Stimulated activated effector memory CD8-positive, alpha-beta T cell treated with anti-CD3 and anti-CD28 coated beads, Interleukin-12 subunit alpha, Interleukin-12 subunit beta, amount 100 ng/mL, for 72 hours (primary cell): ENCODE measurements around the gene DDX41.

Source experiments
- ATAC-seq: fragments of 150-1000 bp; cut with Tn5 transposase; 2 replicates; pipeline ENCODE4 v1.10.0; 2021
- DNase-seq, 2 donors: peaks; one replicate each; pipeline ENCODE4 v3.0.0; 2021 to 2022; ENCODE audit warnings: low spot score in 2 of 2
- H3K27ac Mint-ChIP-seq: one replicate; pipeline ENCODE4 v1.8.0; 2022; ENCODE audit warnings: mild to moderate bottlenecking, mixed read lengths
- H3K36me3 Mint-ChIP-seq: one replicate; pipeline ENCODE4 v1.8.0; 2022; ENCODE audit warnings: mild to moderate bottlenecking, mixed read lengths
- H3K4me1 Mint-ChIP-seq: one replicate; pipeline ENCODE4 v1.8.0; 2022; ENCODE audit warnings: mixed read lengths
- H3K4me3 Mint-ChIP-seq: one replicate; pipeline ENCODE4 v1.8.0; 2022; ENCODE audit warnings: mild to moderate bottlenecking, mixed read lengths
- H3K9me3 Mint-ChIP-seq: one replicate; pipeline ENCODE4 v1.8.0; 2022; ENCODE audit warnings: mixed read lengths

DDX41 gene

GRCh38 chr5:177476531-177477233, 40.1 kb downstream of the DDX41 start:
- DNase-seq (no peak), ATAC-seq (no peak)
- H3K36me3 Mint-ChIP-seq: peaks cover 19% of the 10 kb centered on the region
- no peaks in the 10 kb centered on the region for H3K9me3 Mint-ChIP-seq
- peak overlapping the region; percentile 21 for H3K4me3 Mint-ChIP-seq
- peaks cover 60% of the 10 kb centered on the region for H3K4me1 Mint-ChIP-seq
- H3K27ac Mint-ChIP-seq: peak overlapping the region; percentile 69

- Mint-ChIP-seq H3K27ac (peak overlapping the region; percentile 69), H3K36me3 (peaks cover 25% of the 10 kb centered on the region), H3K4me1 (peaks cover 69% of the 10 kb centered on the region), H3K9me3 (no peaks in the 10 kb centered on the region), H3K4me3 (peak overlapping the region; percentile 79)
- no peak for ATAC-seq
- DNase-seq: no peak
Observed at GRCh38 chr5:177475563-177476427, 41.0 kb downstream of the DDX41 start.

DNA sequence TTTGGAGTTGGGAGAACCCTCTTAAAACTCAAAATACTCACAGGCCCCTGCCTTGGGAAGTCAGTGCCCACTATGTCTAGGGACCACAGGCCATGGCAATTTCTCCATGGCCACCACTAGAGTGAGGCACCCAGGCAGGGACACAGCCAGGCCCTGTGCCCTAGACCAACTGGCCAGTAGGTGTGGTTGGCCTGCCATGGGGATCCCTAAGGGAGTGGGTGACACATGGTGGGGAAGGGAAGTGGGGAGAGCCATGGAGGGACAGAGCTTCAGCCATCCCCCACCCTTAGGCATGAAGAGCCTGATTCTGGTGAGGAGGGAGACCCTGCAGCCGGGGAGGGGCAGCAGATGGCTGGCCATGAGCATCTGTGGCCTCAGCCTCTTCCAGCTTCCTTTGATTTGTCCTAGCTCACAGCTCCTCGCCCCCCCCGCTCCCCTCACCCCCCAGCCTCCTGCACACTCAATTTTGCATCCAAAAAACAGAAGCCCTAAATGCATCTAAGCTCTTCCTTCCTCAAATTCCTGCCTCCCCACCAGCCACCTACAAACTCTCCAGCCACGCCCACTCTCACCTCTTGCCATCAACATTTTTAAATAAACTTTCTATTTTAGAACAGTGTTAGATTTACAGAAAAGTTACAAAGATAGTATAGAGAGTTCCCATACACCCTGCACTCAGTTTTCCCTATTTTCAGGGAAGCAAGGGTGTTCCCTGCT, 41.8 kb downstream of the DDX41 start:
- DNase-seq (no peak), ATAC-seq (no peak)
- Mint-ChIP-seq H3K36me3 (peaks cover 25% of the 10 kb centered on the region), H3K9me3 (no peaks in the 10 kb centered on the region), H3K27ac (peak overlapping the region; percentile 93), H3K4me3 (peak overlapping the region; percentile 79), H3K4me1 (peaks cover 75% of the 10 kb centered on the region)

GRCh38 chr5:177474002-177474476, 42.7 kb downstream of the DDX41 start:
- no peaks in the 10 kb centered on the region for H3K9me3 Mint-ChIP-seq
- H3K4me1 Mint-ChIP-seq: peaks cover 75% of the 10 kb centered on the region
- DNase-seq: no peak
- H3K4me3 Mint-ChIP-seq: peak overlapping the region; percentile 79
- H3K27ac Mint-ChIP-seq: peak overlapping the region; percentile 93
- no peak for ATAC-seq
- peaks cover 15% of the 10 kb centered on the region for H3K36me3 Mint-ChIP-seq

- ATAC-seq (peak; percentile 22), DNase-seq (no peak)
- peak within 1 kb of the TSS; percentile 93 for H3K27ac Mint-ChIP-seq
- no peaks in the 10 kb centered on the region for H3K9me3 Mint-ChIP-seq
- H3K36me3 Mint-ChIP-seq: peaks cover 13% of the 10 kb centered on the region
- peaks cover 75% of the 10 kb centered on the region for H3K4me1 Mint-ChIP-seq
- H3K4me3 Mint-ChIP-seq: peak within 1 kb of the TSS; percentile 79
Observed at GRCh38 chr5:177473443-177474001, 43.2 kb downstream of the DDX41 start, which contains the start of gene DBN1. TSS of gene DBN1 (minus strand) at chr5:177473634. CDS start at chr5:177473521, 113 bp downstream.

GRCh38 chr5:177472460-177473442, 44.0 kb downstream of the DDX41 start:
- ATAC-seq (peak; percentile 81), DNase-seq (peak; percentile 63 to 86)
- H3K27ac Mint-ChIP-seq: peak overlapping the region; percentile 86

GRCh38 chr5:177471610-177472356, 45.0 kb downstream of the DDX41 start:
- H3K27ac Mint-ChIP-seq: peak overlapping the region; percentile 86
- no peaks in the 10 kb centered on the region for H3K9me3 Mint-ChIP-seq
- DNase-seq (peak in 1 of 2 donors; percentile 71), ATAC-seq (peak; percentile 81)
- H3K4me1 Mint-ChIP-seq: peaks cover 77% of the 10 kb centered on the region
- peaks cover 26% of the 10 kb centered on the region for H3K36me3 Mint-ChIP-seq
- H3K4me3 Mint-ChIP-seq: peak overlapping the region; percentile 79

More at GRCh38 chr5:177472460-177473442, 44.0 kb downstream of the DDX41 start:
- Mint-ChIP-seq H3K9me3 (no peaks in the 10 kb centered on the region), H3K4me1 (peaks cover 73% of the 10 kb centered on the region), H3K4me3 (peak overlapping the region; percentile 79), H3K36me3 (peaks cover 17% of the 10 kb centered on the region)

GRCh38 chr5:177470759-177471536, 45.8 kb downstream of the DDX41 start:
- Mint-ChIP-seq H3K9me3 (no peaks in the 10 kb centered on the region), H3K4me1 (peaks cover 71% of the 10 kb centered on the region), H3K36me3 (peaks cover 32% of the 10 kb centered on the region), H3K4me3 (peak overlapping the region; percentile 79), H3K27ac (peak overlapping the region; percentile 89)
- ATAC-seq (no peak), DNase-seq (no peak)

DNA sequence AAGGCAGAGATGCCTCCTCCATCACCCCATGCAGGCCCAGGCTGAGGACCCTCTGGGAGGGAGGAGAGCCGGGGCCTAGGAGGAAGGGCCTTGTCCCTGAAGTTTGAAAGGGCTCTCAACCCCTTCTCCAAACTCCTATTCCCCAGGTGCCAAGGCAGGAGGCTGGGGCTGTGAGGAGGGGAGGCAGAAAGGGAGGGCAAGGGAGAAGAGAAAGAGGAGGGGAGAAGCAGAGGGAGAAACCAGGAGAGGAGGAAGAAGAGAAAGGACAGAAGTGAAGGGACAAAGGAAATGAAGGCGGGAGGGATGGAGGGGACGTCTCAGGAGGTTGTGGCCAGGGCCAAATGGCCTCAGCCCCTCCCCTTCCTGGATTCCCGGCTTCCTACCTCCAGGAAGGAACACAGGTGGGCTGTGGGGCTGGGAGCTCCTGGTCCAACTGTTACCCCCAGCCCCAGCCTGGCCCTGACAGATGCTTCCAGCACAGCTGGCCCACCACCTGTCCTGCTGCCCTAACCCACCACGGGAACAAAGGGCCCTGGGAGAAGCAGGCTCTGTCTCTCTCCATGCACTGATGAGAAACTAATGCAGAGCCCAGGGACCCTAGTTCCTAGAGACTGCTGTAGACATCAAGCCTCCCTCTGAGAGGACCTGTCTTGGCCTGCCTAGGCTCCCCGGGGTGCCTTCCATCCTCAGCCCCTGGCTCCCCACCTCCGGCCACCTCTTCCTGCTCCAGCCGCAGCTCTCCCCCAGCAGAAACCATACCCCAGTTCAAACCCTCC, 46.8 kb downstream of the DDX41 start:
- ATAC-seq: no peak
- no peak for DNase-seq
- Mint-ChIP-seq H3K4me3 (peak overlapping the region; percentile 79), H3K4me1 (peaks cover 61% of the 10 kb centered on the region), H3K27ac (peak overlapping the region; percentile 89), H3K9me3 (no peaks in the 10 kb centered on the region), H3K36me3 (peaks cover 42% of the 10 kb centered on the region)

DNA sequence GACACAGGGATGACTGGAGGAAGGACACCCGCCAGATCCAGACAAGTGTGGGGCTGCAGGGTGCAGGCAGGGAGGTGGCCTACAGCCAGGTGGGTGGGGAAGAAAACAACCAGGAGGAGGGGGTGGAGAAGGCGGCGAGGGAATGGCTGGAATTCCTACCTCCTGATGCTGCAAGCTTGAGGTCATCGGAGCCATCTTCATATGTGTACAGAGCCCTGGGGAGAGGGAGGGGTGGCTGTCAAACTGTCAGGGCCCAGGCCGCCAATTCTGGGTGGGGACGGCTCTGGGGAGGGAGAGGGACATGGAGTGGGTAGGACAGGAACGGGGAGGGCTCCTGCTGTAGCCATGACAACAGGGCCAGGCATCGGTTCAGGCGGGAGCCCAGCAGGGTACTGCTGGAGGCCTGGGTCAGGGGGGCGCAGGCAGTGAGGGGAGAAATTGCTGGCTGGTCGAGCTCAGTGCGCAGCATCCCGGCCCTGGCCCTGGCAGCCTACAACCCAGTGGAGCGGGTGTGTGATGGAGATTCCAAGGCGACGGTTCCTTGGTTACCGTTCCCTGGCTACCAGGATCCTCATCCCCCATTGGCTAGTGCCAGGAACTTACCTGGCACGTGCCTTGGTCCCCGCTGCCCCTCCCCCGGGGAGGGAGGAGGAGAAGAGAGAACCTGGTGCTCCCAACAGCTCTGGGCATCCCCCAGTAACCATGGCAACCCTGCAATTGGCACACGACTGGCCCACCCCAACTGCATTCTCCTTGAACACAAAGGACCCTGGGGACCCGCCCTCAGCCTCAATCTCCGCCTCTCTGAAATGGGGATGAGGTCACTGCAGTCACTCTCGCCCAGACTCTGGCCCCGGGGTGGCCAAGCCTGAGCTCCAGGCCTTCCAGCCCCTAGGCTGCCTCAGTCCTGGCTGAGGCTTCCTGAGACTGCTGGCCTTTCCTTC, 47.8 kb downstream of the DDX41 start:
- Mint-ChIP-seq H3K4me3 (peak overlapping the region; percentile 79), H3K36me3 (peaks cover 43% of the 10 kb centered on the region)

DNA sequence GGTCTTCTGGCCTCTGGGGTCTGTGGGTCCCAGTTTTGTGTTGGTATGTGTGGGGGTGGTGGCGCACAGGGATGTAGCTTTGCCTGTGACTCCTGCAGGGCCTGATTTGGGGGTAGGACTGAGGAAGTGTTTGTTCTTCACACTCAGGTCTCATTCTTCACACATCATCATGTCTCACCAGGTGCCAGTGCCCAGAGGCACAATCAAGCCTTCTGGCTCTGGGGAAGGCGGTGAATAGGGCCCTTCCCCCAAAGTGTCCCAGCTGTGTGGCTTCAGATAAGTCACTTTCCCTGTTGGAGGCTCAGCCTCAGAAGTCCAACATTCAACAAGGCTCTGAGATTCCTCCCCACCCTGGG, 48.5 kb downstream of the DDX41 start:
- Mint-ChIP-seq H3K36me3 (peaks cover 48% of the 10 kb centered on the region), H3K4me1 (peaks cover 47% of the 10 kb centered on the region), H3K9me3 (no peaks in the 10 kb centered on the region), H3K4me3 (no peak overlapping the region), H3K27ac (peak overlapping the region; percentile 89)
- ATAC-seq (no peak), DNase-seq (no peak)

More for the DNA sequence above, 47.8 kb downstream of the DDX41 start:
- ATAC-seq (no peak), DNase-seq (no peak)
- Mint-ChIP-seq H3K9me3 (no peaks in the 10 kb centered on the region), H3K27ac (peak overlapping the region; percentile 89), H3K4me1 (peaks cover 51% of the 10 kb centered on the region)
